ENCODE data around the gene INVS.
"Not testable (repeated sequence)": the region's sequence is repeated elsewhere in the genome, so short reads cannot be mapped to it uniquely, and the experiment has no call there.

GRCh38 chr9:100145976-100146375 is 46.9 kb downstream of the INVS start:
- TF ChIP-seq CTCF, EZH2phosphoT487 (IDR thresholded peaks at IDR 0.05; ENCODE audit: low read length): not testable (repeated sequence)
